Fibroblast of lung (primary cell): Measurements from ENCODE around the gene TNIK. TPM values are rescaled to one million over a fixed set of nuclear protein-coding genes. Genes with fewer than 3 reads are reported as not detected.

Experiments used
- DNase-seq, 2 donors: peaks; one replicate each; pipeline versions ENCODE4 v3.0.0 to v3.0.0-alpha.2; 2010; ENCODE audit warnings: low read depth in 2 of 2
- H2AFZ ChIP-seq: 2 replicates; pipeline ENCODE4 v1.5.1; 2012; ENCODE audit warnings: low read length, control low read depth, inconsistent platforms
- H3K27ac ChIP-seq: 2 replicates; pipeline ENCODE4 v1.5.1; 2011; ENCODE audit warnings: low read length, control low read depth; ENCODE audit not compliant: insufficient read depth
- H3K27me3 ChIP-seq: 2 replicates; pipeline ENCODE4 v1.5.1; 2011; ENCODE audit warnings: mild to moderate bottlenecking, low read length; ENCODE audit not compliant: control insufficient read depth, insufficient read depth
- H3K36me3 ChIP-seq: 2 replicates; pipeline ENCODE4 v1.5.1; 2011; ENCODE audit warnings: low read length; ENCODE audit not compliant: control insufficient read depth, insufficient read depth
- H3K4me1 ChIP-seq: 2 replicates; pipeline ENCODE4 v1.5.1; 2011; ENCODE audit warnings: low read length; ENCODE audit not compliant: control insufficient read depth, insufficient read depth; ENCODE audit errors: extremely low read depth
- H3K4me2 ChIP-seq: 2 replicates; pipeline ENCODE4 v1.5.1; 2011; ENCODE audit warnings: low read length, control low read depth; ENCODE audit not compliant: insufficient read depth; ENCODE audit errors: extremely low read depth
- H3K4me3 ChIP-seq, 4 experiments: fragments of 200-600 bp in 1 of 4; sonication (generic) in 1 of 4; replicated peaks in 1 of 4; 2 replicates each; pipeline ENCODE4 v1.5.1; 2011 to 2016; ENCODE audit warnings: low read length in 4 of 4, low read depth in 3 of 4, mild to moderate bottlenecking in 3 of 4, control low read depth in 2 of 4, inconsistent platforms in 1 of 4, mixed read lengths in 1 of 4; ENCODE audit not compliant: insufficient read depth in 1 of 4; ENCODE audit errors: control extremely low read depth in 1 of 4
- H3K79me2 ChIP-seq: 2 replicates; pipeline ENCODE4 v1.5.1; 2012; ENCODE audit warnings: mild to moderate bottlenecking, low read length, inconsistent platforms; ENCODE audit not compliant: control insufficient read depth, insufficient read depth
- H3K9ac ChIP-seq: 2 replicates; pipeline ENCODE4 v1.5.1; 2011; ENCODE audit warnings: mild to moderate bottlenecking, low read length, control low read depth; ENCODE audit not compliant: insufficient read depth
- H3K9me3 ChIP-seq: 2 replicates; pipeline ENCODE4 v1.5.1; 2012; ENCODE audit warnings: low read depth, low read length; ENCODE audit not compliant: control insufficient read depth, insufficient read depth
- H4K20me1 ChIP-seq: 2 replicates; pipeline ENCODE4 v1.5.1; 2011; ENCODE audit warnings: low read length; ENCODE audit not compliant: control insufficient read depth, insufficient read depth; ENCODE audit errors: extremely low read depth
- EZH2 ChIP-seq: IDR thresholded peaks from 2 replicates; pipeline ENCODE4 v1.5.1; 2012; ENCODE audit warnings: low read length, control low read depth, mild to moderate bottlenecking; ENCODE audit errors: missing control alignments
- polyA plus RNA-seq, 2 donors: library from polyadenylated mRNA; depleted of rRNA in 1 of 2; stranded (reverse) in 1 of 2; unstranded in 1 of 2; fragments of >200 nt; gene quantifications; 2 replicates each; pipeline ENCODE4 v1.2.1, GENCODE V29; 2011 to 2012; ENCODE audit warnings: missing spikeins in 1 of 2
- total RNA-seq: library from RNA; depleted of rRNA; stranded (reverse); fragments of >200 nt; gene quantifications from 2 replicates; pipeline ENCODE4 v1.2.1, GENCODE V29; 2014
- TF ChIP-seq, protein P1 (sequence below), 2 donors: IDR thresholded peaks in 1 of 2; conservative IDR thresholded peaks in 1 of 2; 1 replicate in 1 of 2; 2 replicates in 1 of 2; pipeline ENCODE4 v1.5.1; 2011 to 2012; ENCODE audit warnings: low read length in 2 of 2, control low read depth in 1 of 2, inconsistent platforms in 1 of 2, low read depth in 1 of 2, mild to moderate bottlenecking in 1 of 2

The TNIK gene
- total and polyA plus RNA-seq, 2 donors (not counting 1 experiment from before 2014, with no cell fraction given): 13.8 to 39.3 TPM

DNA sequence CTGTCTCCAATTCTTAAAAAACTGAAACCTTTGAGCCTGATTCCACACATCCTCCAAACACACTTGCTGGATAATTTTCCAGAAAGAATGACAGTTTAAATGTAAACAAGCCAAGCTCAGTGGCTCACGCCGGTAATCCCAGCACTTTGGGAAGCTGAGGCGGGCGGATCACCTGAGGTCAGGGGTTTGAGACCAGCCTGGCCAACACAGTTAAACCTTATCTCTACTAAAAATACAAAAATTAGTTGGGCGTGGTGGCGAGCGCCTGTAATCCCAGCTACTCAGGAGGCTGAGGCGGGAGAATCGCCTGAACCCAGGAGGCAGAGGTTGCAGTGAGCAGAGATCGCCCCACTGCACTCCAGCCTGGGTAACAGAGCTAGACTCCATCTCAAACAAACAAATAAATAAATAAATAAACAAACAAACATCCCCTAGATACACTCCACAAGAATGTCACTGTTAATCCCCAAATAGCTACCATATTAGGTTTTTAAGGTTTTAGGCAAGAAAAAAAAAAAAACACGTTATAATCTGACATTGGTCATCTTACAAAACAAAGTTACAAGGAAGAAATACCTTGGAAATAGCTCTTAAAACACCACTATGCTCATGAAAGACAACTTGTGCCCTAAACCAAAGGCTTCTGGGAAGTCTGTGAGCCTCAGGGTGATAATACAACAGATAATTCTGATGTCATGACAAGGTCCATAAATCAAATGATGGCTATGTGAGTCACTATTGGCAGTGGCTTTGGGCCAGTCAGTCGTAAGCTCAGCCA, 13.2 kb downstream of the TNIK start:
- H3K27ac ChIP-seq: no peak overlapping the region
- peak overlapping the region; percentile 3 for H3K4me2 ChIP-seq

DNA sequence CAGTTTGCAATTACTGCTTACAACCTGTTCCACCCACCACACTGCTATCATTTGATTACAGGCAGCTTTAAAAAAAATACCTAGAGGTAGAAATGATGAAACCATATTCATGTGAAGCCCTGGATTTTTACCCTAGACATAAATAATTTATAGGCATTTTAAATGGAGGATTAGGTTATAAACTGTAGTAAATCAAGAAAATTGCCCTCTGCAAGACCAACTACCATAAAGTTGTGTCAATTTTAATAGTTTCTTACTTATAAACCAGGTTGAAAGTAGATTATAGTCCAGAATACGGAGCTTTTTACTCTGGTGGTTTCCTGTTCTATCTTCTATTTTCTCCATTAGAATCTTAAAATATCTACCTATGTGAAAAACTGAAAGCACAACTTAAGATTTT, 13.9 kb downstream of the TNIK start:
- Histone ChIP-seq H3K4me2 (no peak overlapping the region), H3K27ac (no peak overlapping the region), H3K4me1 (peaks cover 3% of the 10 kb centered on the region), H2AFZ (no peak overlapping the region), H3K79me2 (peaks cover 12% of the 10 kb centered on the region), H3K9ac (no peak overlapping the region), H3K9me3 (no peaks in the 10 kb centered on the region), H3K27me3 (no peaks in the 10 kb centered on the region), H3K4me3 (no peak overlapping the region), H4K20me1 (no peaks in the 10 kb centered on the region), H3K36me3 (no peaks in the 10 kb centered on the region)
- DNase-seq: no peak
- no peak for TF ChIP-seq EZH2
- TF ChIP-seq, protein P1, sequence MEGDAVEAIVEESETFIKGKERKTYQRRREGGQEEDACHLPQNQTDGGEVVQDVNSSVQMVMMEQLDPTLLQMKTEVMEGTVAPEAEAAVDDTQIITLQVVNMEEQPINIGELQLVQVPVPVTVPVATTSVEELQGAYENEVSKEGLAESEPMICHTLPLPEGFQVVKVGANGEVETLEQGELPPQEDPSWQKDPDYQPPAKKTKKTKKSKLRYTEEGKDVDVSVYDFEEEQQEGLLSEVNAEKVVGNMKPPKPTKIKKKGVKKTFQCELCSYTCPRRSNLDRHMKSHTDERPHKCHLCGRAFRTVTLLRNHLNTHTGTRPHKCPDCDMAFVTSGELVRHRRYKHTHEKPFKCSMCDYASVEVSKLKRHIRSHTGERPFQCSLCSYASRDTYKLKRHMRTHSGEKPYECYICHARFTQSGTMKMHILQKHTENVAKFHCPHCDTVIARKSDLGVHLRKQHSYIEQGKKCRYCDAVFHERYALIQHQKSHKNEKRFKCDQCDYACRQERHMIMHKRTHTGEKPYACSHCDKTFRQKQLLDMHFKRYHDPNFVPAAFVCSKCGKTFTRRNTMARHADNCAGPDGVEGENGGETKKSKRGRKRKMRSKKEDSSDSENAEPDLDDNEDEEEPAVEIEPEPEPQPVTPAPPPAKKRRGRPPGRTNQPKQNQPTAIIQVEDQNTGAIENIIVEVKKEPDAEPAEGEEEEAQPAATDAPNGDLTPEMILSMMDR (conservative IDR thresholded peaks at IDR 0.05 in 1 of 2, IDR thresholded peaks at IDR 0.05 in 1 of 2; ENCODE audit: low read depth in 1 of 2, low read length in 2 of 2): no peak

More for the DNA sequence above, 13.2 kb downstream of the TNIK start:
- Histone ChIP-seq H3K4me3 (no peak overlapping the region), H3K79me2 (peaks cover 16% of the 10 kb centered on the region), H3K9me3 (no peaks in the 10 kb centered on the region), H3K4me1 (peaks cover 3% of the 10 kb centered on the region), H4K20me1 (no peaks in the 10 kb centered on the region), H2AFZ (no peak overlapping the region), H3K9ac (no peak overlapping the region), H3K36me3 (no peaks in the 10 kb centered on the region), H3K27me3 (no peaks in the 10 kb centered on the region)
- TF ChIP-seq, protein P1 (conservative IDR thresholded peaks at IDR 0.05 in 1 of 2, IDR thresholded peaks at IDR 0.05 in 1 of 2; ENCODE audit: low read depth in 1 of 2, low read length in 2 of 2): no peak
- TF ChIP-seq EZH2: no peak
- DNase-seq: peak; percentile 84 to 91

DNA sequence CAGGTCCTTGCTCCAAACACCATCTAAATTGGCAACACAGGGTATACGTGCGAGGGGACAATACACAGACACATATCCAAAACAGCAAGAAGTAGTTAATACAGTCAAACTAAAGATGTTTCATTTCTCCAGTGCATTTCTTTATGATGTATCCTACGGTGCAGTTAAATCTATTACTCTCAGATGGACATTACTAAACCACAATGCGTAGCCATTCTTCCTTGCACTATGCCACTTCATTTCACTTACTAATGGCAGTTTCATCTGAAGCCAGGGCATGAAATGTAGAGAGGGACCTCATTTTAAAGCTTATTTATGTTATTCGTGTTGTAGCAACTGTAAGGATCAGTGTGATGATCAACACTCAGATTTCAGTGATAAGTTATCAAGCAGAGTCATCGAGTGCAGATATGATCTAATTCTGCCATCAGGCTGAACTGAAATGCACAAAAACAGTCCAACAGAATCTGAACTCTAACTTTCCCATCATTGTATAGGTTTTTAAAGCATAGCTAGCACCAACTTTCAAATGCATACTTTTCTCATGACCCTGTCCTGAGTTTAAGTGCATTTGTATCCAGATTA, 14.5 kb downstream of the TNIK start:
- H3K27ac ChIP-seq: no peak overlapping the region
- no peak overlapping the region for H3K4me2 ChIP-seq
- H3K4me1 ChIP-seq: peaks cover 3% of the 10 kb centered on the region
- H3K27me3 ChIP-seq: no peaks in the 10 kb centered on the region
- no peak overlapping the region for H2AFZ ChIP-seq
- no peak overlapping the region for H3K4me3 ChIP-seq
- H3K79me2 ChIP-seq: peaks cover 12% of the 10 kb centered on the region
- no peak for TF ChIP-seq EZH2
- TF ChIP-seq, protein P1 (conservative IDR thresholded peaks at IDR 0.05 in 1 of 2, IDR thresholded peaks at IDR 0.05 in 1 of 2; ENCODE audit: low read depth in 1 of 2, low read length in 2 of 2): no peak
- no peaks in the 10 kb centered on the region for H3K36me3 ChIP-seq
- H4K20me1 ChIP-seq: no peaks in the 10 kb centered on the region
- no peak overlapping the region for H3K9ac ChIP-seq
- H3K9me3 ChIP-seq: no peaks in the 10 kb centered on the region
- no peak for DNase-seq
